HG03097 (cell line): ENCODE measurements around the gene AMBN.
"Not testable (repeated sequence)": the region's sequence is repeated elsewhere in the genome, so short reads cannot be mapped to it uniquely, and the experiment has no call there.

Source experiments
- ATAC-seq: cut with Tn5 transposase; IDR thresholded peaks from one replicate; pipeline ENCODE4 v1.9.1; 2021; ENCODE audit not compliant: unreplicated experiment, low FRiP score

The AMBN gene

GRCh38 chr4:70607334-70607853, 15.3 kb downstream of the AMBN start:
- no peak for ATAC-seq

DNA sequence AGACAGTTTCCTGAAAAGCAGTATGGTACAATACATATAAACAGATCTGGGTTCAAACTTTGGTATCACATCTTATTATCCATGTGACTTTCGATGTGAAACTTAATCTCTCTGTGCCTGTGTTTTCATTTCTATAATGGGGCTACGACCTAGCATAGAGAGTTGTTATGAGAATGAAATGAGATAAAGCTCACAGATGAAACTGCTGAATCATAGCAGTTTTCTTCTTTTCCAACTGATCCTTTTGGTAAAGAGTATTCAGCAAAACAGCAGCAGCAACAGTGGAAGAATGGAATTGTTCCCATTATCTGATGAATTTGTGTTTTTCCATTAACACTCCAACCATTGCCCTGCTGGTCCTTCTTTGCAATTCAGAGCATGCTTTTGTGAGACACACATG, 16.3 kb downstream of the AMBN start:
- no peak for ATAC-seq

- ATAC-seq = no peak
These were observed 21.5 kb downstream of the AMBN start for GRCh38 chr4:70613306-70614183.

DNA sequence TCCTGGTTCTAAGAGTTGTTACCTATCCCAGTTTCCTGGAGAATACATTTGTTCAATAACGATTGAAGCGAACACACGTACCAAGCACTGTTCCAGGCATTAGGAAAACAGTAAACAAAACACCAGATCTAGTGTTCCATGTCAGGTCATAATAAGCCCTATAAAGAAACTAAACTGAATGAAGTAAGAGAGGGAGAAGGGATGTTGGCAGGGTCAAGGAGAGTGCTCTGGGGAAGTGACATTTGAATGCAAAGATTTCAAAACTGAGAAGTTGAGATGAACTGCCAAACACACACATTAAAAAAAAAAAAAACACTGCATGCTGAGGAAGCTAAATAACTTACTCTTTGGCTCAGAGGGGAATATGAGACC, 22.1 kb downstream of the AMBN start:
- ATAC-seq = no peak

DNA sequence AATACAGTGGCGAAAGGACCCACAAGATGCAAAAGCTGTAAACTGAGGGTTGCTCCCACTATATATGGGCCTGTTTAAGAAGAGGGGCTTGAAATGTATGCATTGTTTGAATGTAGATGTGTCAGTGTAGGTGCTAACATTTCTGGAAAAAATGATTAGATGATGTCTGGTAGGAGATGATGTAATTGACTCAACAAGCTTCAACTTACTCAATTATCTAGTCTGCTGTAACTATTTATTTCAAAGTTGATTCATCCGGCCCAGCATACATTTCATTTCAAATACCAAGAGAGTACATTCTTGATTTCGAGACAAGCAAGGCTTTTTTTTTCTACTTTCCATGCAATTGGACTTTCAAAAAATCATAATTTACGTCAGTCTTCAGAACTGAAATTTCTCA, 27.2 kb downstream of the AMBN start:
- ATAC-seq = no peak

- no peak for ATAC-seq
These were observed 27.7 kb downstream of the AMBN start for GRCh38 chr4:70619778-70620177.

DNA sequence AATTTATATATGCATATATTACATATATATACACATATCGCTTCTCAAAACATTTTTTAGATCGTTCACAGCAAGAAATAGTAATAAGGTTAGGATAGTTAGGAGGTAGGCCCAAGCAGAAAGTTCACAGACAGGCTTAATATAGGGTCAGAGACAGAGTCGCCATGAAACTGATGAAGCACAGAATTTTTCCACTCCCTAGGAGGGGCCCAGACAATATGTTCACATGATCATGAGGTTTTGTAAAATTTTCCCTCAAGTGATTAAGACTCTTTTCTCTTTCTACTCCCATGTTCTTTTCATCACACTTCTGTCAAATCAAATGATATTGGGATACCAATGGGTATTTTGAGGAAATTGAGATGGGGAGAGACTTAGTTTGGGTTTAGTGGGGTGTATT, 31.3 kb downstream of the AMBN start:
- ATAC-seq = no peak

DNA sequence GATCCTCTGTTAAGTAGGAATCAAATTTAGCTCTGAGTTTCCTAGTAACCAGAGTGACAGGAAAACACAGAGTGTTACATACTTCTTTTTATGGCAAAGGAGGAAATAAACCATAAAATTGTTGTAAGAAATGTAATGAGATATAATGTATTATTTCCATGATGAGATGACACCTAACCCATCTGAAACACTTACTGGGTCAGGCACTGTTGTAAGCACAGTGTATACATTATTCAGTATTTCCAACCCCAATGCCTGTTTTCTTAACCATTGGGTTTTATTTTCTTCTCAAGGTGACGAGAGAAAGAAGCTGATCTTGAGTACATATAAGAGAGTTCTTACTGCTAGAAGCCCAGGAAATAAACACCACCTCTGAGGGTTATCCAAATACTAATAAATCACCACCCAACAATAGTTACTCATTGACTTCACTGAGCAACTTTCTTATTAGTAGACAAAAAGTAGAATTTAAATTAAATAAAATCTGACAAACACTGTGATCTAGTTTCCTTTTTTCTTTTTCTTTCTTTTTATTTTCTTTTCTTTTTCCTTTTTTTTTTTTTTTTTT, 32.3 kb downstream of the AMBN start:
- ATAC-seq = no peak

- no peak for ATAC-seq
These were observed 35.6 kb downstream of the AMBN start for GRCh38 chr4:70627620-70628019.

DNA sequence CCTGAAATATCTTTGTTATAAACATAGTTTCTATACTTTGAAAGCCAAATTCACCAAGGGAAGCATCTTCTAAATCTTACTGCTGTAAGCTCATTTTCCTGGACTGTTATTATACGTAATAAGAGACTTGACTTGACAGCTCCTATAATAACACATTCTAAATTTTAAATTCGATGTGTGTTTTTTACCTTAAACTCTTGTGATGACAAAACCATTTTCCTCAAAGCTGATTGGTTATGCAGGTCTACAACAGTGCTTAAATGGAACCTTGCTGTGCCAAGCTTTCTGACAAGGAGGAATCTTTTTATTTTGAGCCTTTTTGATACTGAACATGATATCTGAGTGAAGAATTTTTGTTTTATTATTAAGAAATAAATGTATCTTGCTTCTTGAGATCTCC, 36.4 kb downstream of the AMBN start, which contains the start of gene ENAM:
Gene ENAM, plus strand, starts transcription at position 301 of the 400 bp plus-strand sequence. CDS start 757 bp downstream, outside the sequence.
- no peak for ATAC-seq

- ATAC-seq = no peak
These were observed 37.5 kb downstream of the AMBN start for GRCh38 chr4:70629469-70630090.

GRCh38 chr4:70630162-70630561, 38.1 kb downstream of the AMBN start:
- no peak for ATAC-seq

- ATAC-seq = no peak
These were observed 40.0 kb downstream of the AMBN start for GRCh38 chr4:70632028-70632427.

DNA sequence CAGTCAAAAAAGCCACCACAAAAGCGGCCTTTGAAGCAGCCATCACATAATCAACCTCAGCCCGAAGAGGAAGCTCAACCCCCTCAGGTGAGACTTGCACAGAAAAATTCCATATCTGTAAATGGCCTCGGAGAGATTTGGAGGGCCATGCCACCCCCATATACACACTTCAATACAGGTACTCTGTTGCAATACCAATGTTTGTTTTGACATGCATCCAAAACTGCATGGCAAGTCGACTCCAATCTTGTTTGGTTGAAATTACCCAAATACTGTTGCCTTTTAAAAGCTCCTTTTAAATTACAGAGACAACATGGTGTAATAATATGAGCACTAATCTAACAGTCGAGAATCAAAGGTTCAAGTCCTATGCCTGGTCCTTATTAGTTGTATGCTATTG, 42.4 kb downstream of the AMBN start:
- no peak for ATAC-seq

DNA sequence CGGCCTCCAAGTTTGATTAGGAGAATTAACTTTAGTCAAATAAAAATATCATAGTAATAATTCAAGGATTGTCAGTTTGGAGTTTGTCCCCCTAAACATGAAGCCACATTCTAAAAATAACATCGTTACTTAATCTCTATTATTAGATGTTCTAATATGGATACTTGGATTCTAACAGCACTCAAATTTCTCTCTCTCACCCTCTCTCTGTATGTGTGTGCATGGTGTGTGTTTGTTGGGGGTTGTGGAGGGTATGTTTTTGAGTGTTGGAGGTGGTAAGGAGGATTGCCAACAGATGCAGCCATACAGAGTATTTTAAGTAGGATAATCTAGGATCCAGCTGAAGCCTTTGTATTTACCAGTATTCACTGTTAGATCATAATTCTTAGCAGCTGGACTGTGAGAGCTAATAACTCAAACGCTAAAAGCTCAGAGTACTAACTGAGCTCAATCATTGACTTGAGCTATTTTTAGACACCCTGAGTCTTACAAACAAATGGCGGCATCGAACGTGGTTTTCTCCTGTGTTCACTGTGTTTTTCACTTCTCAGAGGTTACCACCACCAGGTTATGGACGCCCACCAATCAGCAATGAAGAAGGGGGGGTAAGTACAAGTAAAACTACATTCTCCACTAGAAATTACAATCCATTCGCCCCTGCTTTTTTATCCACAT, 45.3 kb downstream of the AMBN start:
- ATAC-seq = no peak

DNA sequence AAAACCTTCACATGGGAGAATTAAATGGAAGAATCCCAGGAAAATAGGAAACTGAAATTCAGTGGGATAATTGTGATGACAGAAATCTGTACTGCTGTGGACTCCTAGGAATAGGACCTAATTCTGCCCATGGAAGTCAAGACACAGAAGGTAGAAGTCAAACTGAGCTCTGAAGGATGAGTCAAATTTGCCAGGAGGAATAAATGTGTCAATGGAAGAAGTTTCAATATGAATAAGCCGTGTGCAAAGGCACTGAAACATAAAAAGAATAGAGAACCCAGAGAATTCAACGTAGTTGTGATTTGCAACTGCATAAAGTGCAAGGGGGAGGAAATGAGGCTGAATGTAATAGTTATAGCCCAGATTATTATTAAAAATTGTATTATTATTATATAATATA, 48.1 kb downstream of the AMBN start:
- no peak for ATAC-seq

- ATAC-seq = not testable (repeated sequence)
These were observed 58.7 kb downstream of the AMBN start for GRCh38 chr4:70650741-70651140.

GRCh38 chr4:70651864-70652506, 59.9 kb downstream of the AMBN start:
- ATAC-seq = no peak

DNA sequence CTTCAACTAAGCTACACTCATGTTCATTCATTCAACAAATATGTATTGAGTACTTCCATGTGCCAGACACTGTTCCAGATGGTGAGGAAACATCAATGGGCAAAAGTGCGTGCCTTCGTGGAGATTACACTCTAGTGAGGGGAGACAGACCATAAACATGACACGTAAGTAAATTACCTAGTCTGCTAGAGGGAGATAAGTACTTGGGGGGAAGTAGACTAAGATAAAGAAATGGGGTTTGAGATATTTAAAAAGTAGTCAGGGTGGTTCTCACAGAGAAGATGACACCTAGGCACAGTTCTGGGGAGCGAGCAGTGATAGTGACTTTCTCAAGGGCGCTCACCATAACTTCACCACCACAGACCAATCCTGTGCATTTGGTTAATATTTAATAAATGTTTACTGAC, 62.6 kb downstream of the AMBN start:
- ATAC-seq = no peak
